SK-N-SH treated with all-trans-retinoic acid at 6 μM for 48 hours (cell line): ENCODE data around the gene ARF1.

Experiments
- ATAC-seq: fragments of 200-7000 bp; cut with Tn5 transposase; 3 replicates; pipeline ENCODE4 v1.9.1; 2020; ENCODE audit warnings: mild to moderate bottlenecking, moderate library complexity
- ARNTL ChIP-seq: fragments of 450-650 bp; formaldehyde crosslinking; IDR thresholded peaks from 2 replicates; pipeline ENCODE4 v1.5.0; 2020; ENCODE audit warnings: low read depth, mild to moderate bottlenecking, moderate library complexity, borderline replicate concordance
- BACH2 ChIP-seq: fragments of 250-450 bp; sonication (Bioruptor Pico); IDR thresholded peaks from 2 replicates; pipeline ENCODE4 v1.9.0; 2021; ENCODE audit warnings: mild to moderate bottlenecking, borderline replicate concordance
- CREB5 ChIP-seq: fragments of 250-450 bp; sonication (Bioruptor Pico); IDR thresholded peaks from 2 replicates; pipeline ENCODE4 v1.5.1; 2020; ENCODE audit warnings: low read depth, mild to moderate bottlenecking, moderate library complexity
- ESRRG ChIP-seq: fragments of 250-450 bp; sonication (Bioruptor Pico); IDR thresholded peaks from 2 replicates; pipeline ENCODE4 v1.6.1; 2021; ENCODE audit warnings: mild to moderate bottlenecking
- ISL1 ChIP-seq: fragments of 250-450 bp; sonication (Bioruptor Pico); IDR thresholded peaks from 2 replicates; pipeline ENCODE4 v2.1.2; 2022; ENCODE audit warnings: mild to moderate bottlenecking, moderate library complexity
- OSR1 ChIP-seq: fragments of 250-450 bp; sonication (Bioruptor Pico); IDR thresholded peaks from 2 replicates; pipeline ENCODE4 v1.8.0; 2022; ENCODE audit warnings: moderate library complexity, mild to moderate bottlenecking, inconsistent platforms
- POU6F1 ChIP-seq: fragments of 250-450 bp; sonication (Bioruptor Pico); IDR thresholded peaks from 2 replicates; pipeline ENCODE4 v1.8.0; 2021; ENCODE audit warnings: low read depth, mild to moderate bottlenecking, moderate library complexity, borderline replicate concordance
- PPARA ChIP-seq: fragments of 250-450 bp; sonication (Bioruptor Pico); IDR thresholded peaks from 2 replicates; pipeline ENCODE4 v1.5.0; 2020; ENCODE audit warnings: mild to moderate bottlenecking, borderline replicate concordance
- RARB ChIP-seq: fragments of 250-450 bp; sonication (Bioruptor Pico); IDR thresholded peaks from 2 replicates; pipeline ENCODE4 v1.8.0; 2021; ENCODE audit warnings: mild to moderate bottlenecking, moderate library complexity
- SNAI2 ChIP-seq: fragments of 250-450 bp; sonication (Bioruptor Pico); IDR thresholded peaks from 2 replicates; pipeline ENCODE4 v1.5.0; 2020; ENCODE audit warnings: mild to moderate bottlenecking, moderate library complexity
- TCF4 ChIP-seq: fragments of 250-450 bp; sonication (Bioruptor Pico); IDR thresholded peaks from 2 replicates; pipeline ENCODE4 v1.8.0; 2021; ENCODE audit warnings: mild to moderate bottlenecking, moderate library complexity, borderline replicate concordance
- ZC3H10 ChIP-seq: fragments of 250-450 bp; sonication (Bioruptor Pico); IDR thresholded peaks from 2 replicates; pipeline ENCODE4 v1.5.1; 2021; ENCODE audit warnings: mild to moderate bottlenecking, moderate library complexity
- ZFP30 ChIP-seq: fragments of 450-650 bp; formaldehyde crosslinking; IDR thresholded peaks from 2 replicates; pipeline ENCODE4 v1.5.0; 2022; ENCODE audit warnings: mild to moderate bottlenecking, moderate library complexity
- ZNF8 ChIP-seq: fragments of 450-650 bp; formaldehyde crosslinking; IDR thresholded peaks from 2 replicates; pipeline ENCODE4 v1.5.0; 2020; ENCODE audit warnings: mild to moderate bottlenecking, moderate library complexity
- TF ChIP-seq, protein P1 (sequence below): fragments of 250-450 bp; sonication (Bioruptor Pico); IDR thresholded peaks from 2 replicates; pipeline ENCODE4 v1.5.1; 2021; ENCODE audit warnings: mild to moderate bottlenecking, moderate library complexity
- TF ChIP-seq, protein P2 (sequence below): fragments of 250-450 bp; sonication (Bioruptor Pico); IDR thresholded peaks from 2 replicates; pipeline ENCODE4 v1.5.0; 2020; ENCODE audit warnings: mild to moderate bottlenecking, moderate library complexity

Gene ARF1

DNA sequence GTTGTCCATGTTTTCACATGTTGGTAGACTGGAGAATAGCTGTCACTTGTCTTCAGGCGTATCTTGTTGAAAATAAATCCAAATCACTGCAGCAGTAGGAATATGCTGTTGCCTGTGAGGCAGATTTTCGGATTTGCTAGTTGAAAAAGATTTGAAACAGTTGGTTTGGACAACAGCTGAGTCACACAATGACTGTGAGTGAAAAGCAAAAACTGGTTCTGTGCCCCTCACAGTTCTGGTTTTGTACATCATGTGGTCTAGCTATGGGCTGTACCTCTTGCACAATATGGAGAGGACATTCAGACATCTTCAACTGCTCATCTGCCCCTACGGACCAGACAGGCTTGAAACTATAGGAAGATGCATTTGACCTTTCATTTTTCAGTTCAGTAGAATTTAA, 1.8 kb downstream of the ARF1 start (continued):
- TF ChIP-seq, protein P1, sequence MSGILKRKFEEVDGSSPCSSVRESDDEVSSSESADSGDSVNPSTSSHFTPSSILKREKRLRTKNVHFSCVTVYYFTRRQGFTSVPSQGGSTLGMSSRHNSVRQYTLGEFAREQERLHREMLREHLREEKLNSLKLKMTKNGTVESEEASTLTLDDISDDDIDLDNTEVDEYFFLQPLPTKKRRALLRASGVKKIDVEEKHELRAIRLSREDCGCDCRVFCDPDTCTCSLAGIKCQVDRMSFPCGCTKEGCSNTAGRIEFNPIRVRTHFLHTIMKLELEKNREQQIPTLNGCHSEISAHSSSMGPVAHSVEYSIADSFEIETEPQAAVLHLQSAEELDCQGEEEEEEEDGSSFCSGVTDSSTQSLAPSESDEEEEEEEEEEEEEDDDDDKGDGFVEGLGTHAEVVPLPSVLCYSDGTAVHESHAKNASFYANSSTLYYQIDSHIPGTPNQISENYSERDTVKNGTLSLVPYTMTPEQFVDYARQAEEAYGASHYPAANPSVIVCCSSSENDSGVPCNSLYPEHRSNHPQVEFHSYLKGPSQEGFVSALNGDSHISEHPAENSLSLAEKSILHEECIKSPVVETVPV (CRISPR knock-in tag), result no peak
- TF ChIP-seq ESRRG (CRISPR knock-in tag), result no peak
- no peak for TF ChIP-seq SNAI2
- no peak for TF ChIP-seq ZNF8 (CRISPR knock-in tag)
- TF ChIP-seq TCF4 (CRISPR knock-in tag), result no peak
- TF ChIP-seq BACH2, result no peak

GRCh38 chr1:228084797-228085196, 2.3 kb downstream of the ARF1 start:
- ATAC-seq, result no peak
- TF ChIP-seq POU6F1 (CRISPR knock-in tag) (no peak), OSR1 (no peak)
- TF ChIP-seq, protein P2, sequence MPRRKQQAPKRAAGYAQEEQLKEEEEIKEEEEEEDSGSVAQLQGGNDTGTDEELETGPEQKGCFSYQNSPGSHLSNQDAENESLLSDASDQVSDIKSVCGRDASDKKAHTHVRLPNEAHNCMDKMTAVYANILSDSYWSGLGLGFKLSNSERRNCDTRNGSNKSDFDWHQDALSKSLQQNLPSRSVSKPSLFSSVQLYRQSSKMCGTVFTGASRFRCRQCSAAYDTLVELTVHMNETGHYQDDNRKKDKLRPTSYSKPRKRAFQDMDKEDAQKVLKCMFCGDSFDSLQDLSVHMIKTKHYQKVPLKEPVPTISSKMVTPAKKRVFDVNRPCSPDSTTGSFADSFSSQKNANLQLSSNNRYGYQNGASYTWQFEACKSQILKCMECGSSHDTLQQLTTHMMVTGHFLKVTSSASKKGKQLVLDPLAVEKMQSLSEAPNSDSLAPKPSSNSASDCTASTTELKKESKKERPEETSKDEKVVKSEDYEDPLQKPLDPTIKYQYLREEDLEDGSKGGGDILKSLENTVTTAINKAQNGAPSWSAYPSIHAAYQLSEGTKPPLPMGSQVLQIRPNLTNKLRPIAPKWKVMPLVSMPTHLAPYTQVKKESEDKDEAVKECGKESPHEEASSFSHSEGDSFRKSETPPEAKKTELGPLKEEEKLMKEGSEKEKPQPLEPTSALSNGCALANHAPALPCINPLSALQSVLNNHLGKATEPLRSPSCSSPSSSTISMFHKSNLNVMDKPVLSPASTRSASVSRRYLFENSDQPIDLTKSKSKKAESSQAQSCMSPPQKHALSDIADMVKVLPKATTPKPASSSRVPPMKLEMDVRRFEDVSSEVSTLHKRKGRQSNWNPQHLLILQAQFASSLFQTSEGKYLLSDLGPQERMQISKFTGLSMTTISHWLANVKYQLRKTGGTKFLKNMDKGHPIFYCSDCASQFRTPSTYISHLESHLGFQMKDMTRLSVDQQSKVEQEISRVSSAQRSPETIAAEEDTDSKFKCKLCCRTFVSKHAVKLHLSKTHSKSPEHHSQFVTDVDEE (CRISPR knock-in tag), result no peak

- no peak for TF ChIP-seq SNAI2
- TF ChIP-seq, protein P1 (CRISPR knock-in tag), result no peak
- no peak for ATAC-seq
These were observed 2.9 kb downstream of the ARF1 start for GRCh38 chr1:228085287-228085951.

DNA sequence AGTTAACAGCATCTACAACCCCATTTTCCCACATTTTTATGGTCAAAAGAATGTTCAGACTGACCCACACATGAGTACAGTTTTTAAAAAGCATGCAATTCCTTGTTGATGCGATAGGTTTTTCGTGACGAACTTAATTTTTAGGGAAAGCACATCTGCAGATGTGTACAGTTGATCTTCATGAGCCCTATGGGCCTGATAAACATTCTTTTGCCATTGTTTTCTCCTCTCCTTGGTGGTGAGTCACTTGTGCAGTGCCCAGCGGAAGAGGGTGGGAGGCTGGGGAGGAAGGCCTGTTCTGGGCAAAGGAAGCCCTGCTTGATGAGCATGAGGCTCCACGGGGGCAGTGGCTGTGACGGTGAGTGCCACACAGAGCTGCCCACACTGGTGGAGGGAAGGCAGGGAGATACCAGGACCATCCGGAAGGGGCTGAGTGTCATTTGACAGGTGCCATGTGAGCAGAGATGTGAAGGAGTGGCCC, 5.3 kb downstream of the ARF1 start:
- ATAC-seq, result peak; percentile 77
- no peak for TF ChIP-seq ZC3H10 (CRISPR knock-in tag)
- TF ChIP-seq CREB5 (CRISPR knock-in tag), result no peak
- no peak for TF ChIP-seq OSR1
- no peak for TF ChIP-seq ISL1 (CRISPR knock-in tag)
- TF ChIP-seq ZFP30 (CRISPR knock-in tag), result no peak
- no peak for TF ChIP-seq RARB (CRISPR knock-in tag)

- ATAC-seq, result no peak
- TF ChIP-seq ESRRG (CRISPR knock-in tag) (no peak), ARNTL (CRISPR knock-in tag) (no peak), TCF4 (CRISPR knock-in tag) (no peak), PPARA (CRISPR knock-in tag) (no peak), POU6F1 (CRISPR knock-in tag) (no peak), SNAI2 (no peak), ISL1 (CRISPR knock-in tag) (no peak), BACH2 (no peak)
These were observed 6.3 kb downstream of the ARF1 start for GRCh38 chr1:228088586-228089498.
